ENCODE measurements around the gene KRT13.

The KRT13 gene

GRCh38 chr17:41516830-41517283 lies 11.4 kb upstream of the KRT13 start:
- no peaks in the 10 kb centered on the region for H3K4me1 ChIP-seq (ENCODE audit: insufficient read depth, low read length, severe bottlenecking)

GRCh38 chr17:41516147-41516829 lies 10.9 kb upstream of the KRT13 start:
- H3K79me2 ChIP-seq (ENCODE audit: insufficient read depth, low read length): no peaks in the 10 kb centered on the region
- no peak overlapping the region for H2AFZ ChIP-seq (ENCODE audit: low read length)
- no peak overlapping the region for H3K27ac ChIP-seq (ENCODE audit: low read depth, low read length, poor library complexity, severe bottlenecking)
- no peaks in the 10 kb centered on the region for H3K27me3 ChIP-seq (ENCODE audit: insufficient read depth, low read length)
- H3K9me2 ChIP-seq (ENCODE audit: low read depth, low read length): no peaks in the 10 kb centered on the region
- no peak overlapping the region for H3K4me3 ChIP-seq (ENCODE audit: low read depth, low read length, poor library complexity, severe bottlenecking)
- H3K4me1 ChIP-seq (ENCODE audit: insufficient read depth, low read length, severe bottlenecking): no peaks in the 10 kb centered on the region
- no peak overlapping the region for H3K4me2 ChIP-seq (ENCODE audit: low read length)
- H3F3A ChIP-seq (ENCODE audit: insufficient read depth, low read length): no peaks in the 10 kb centered on the region
- TF ChIP-seq EZH2 (IDR thresholded peaks at IDR 0.05; ENCODE audit: borderline replicate concordance, low read length): no peak
- no peak for TF ChIP-seq CTCF (IDR thresholded peaks at IDR 0.05; ENCODE audit: low read length)
- no peaks in the 10 kb centered on the region for H3K9me3 ChIP-seq (ENCODE audit: low read length)
- no peaks in the 10 kb centered on the region for H3K36me3 ChIP-seq (ENCODE audit: insufficient read depth, low read length)
- H3K9ac ChIP-seq (ENCODE audit: low read length): no peak overlapping the region
- no peaks in the 10 kb centered on the region for H4K20me1 ChIP-seq (ENCODE audit: insufficient read depth, low read length)

More at GRCh38 chr17:41516830-41517283, 11.4 kb upstream of the KRT13 start:
- H3K9me2 ChIP-seq (ENCODE audit: low read depth, low read length): no peaks in the 10 kb centered on the region
- no peak overlapping the region for H2AFZ ChIP-seq (ENCODE audit: low read length)
- H3K79me2 ChIP-seq (ENCODE audit: insufficient read depth, low read length): no peaks in the 10 kb centered on the region
- H3F3A ChIP-seq (ENCODE audit: insufficient read depth, low read length): no peaks in the 10 kb centered on the region
- H3K9ac ChIP-seq (ENCODE audit: low read length): no peak overlapping the region
- H3K9me3 ChIP-seq (ENCODE audit: low read length): no peaks in the 10 kb centered on the region
- H4K20me1 ChIP-seq (ENCODE audit: insufficient read depth, low read length): no peaks in the 10 kb centered on the region
- no peaks in the 10 kb centered on the region for H3K36me3 ChIP-seq (ENCODE audit: insufficient read depth, low read length)
- H3K27ac ChIP-seq (ENCODE audit: low read depth, low read length, poor library complexity, severe bottlenecking): no peak overlapping the region
- H3K4me3 ChIP-seq (ENCODE audit: low read depth, low read length, poor library complexity, severe bottlenecking): no peak overlapping the region
- no peak overlapping the region for H3K4me2 ChIP-seq (ENCODE audit: low read length)
- no peak for TF ChIP-seq EZH2 (IDR thresholded peaks at IDR 0.05; ENCODE audit: borderline replicate concordance, low read length)
- no peak for TF ChIP-seq CTCF (IDR thresholded peaks at IDR 0.05; ENCODE audit: low read length)
- no peaks in the 10 kb centered on the region for H3K27me3 ChIP-seq (ENCODE audit: insufficient read depth, low read length)

GRCh38 chr17:41513168-41513547 lies 7.7 kb upstream of the KRT13 start:
- Histone ChIP-seq H3K9me3 (ENCODE audit: low read length) (no peaks in the 10 kb centered on the region), H3K4me1 (ENCODE audit: insufficient read depth, low read length, severe bottlenecking) (no peaks in the 10 kb centered on the region), H3K9ac (ENCODE audit: low read length) (no peak overlapping the region), H2AFZ (ENCODE audit: low read length) (no peak overlapping the region), H3K4me3 (ENCODE audit: low read depth, low read length, poor library complexity, severe bottlenecking) (no peak overlapping the region), H3K27ac (ENCODE audit: low read depth, low read length, poor library complexity, severe bottlenecking) (no peak overlapping the region), H3K79me2 (ENCODE audit: insufficient read depth, low read length) (no peaks in the 10 kb centered on the region), H4K20me1 (ENCODE audit: insufficient read depth, low read length) (no peaks in the 10 kb centered on the region), H3K36me3 (ENCODE audit: insufficient read depth, low read length) (no peaks in the 10 kb centered on the region), H3K27me3 (ENCODE audit: insufficient read depth, low read length) (no peaks in the 10 kb centered on the region), H3K4me2 (ENCODE audit: low read length) (no peak overlapping the region), H3F3A (ENCODE audit: insufficient read depth, low read length) (no peaks in the 10 kb centered on the region), H3K9me2 (ENCODE audit: low read depth, low read length) (no peaks in the 10 kb centered on the region)
- TF ChIP-seq EZH2 (IDR thresholded peaks at IDR 0.05; ENCODE audit: borderline replicate concordance, low read length): no peak
- TF ChIP-seq CTCF (IDR thresholded peaks at IDR 0.05; ENCODE audit: low read length): no peak

All from OCI-LY1 (cell line).